ENCODE measurements around the gene EFHD2. TPM values are rescaled to one million over a fixed set of nuclear protein-coding genes. Genes with fewer than 3 reads are reported as not detected.

EFHD2 gene
- total RNA-seq, 1 experiment from 2014 or later = 48.5 TPM

DNA sequence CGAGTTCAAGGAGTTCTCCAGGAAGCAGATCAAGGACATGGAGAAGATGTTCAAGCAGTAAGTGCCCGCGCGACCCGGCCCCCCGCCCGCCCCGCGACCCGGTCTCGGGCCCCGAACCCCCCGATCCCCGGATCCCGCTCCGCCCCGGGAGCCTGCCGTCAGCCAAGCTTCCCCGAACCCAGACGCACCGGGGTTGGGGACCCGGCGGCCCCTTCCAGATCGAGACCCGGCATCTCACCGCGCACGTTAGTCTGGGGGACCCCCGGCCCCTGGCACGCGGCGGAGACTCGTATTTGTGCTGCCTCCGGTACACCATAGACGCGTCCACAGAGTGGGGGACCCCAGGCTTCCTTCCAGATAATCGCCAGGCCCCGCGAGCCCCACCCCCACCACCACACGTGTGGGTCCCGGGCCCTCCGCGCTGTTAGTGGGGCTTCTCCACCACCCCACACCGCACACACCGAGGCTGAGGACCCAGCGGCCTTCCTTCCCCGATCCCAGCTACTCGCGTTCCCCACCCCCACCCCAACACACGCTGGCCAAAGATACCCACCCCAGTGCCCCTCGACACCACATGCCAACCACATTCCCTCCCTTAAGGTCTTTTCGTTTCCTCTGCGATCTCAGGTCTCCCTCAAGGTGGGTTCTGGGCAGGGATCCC is 665 bp downstream of the EFHD2 start:
- H3K27me3 Mint-ChIP-seq (ENCODE audit: insufficient read depth, unreplicated experiment) = no peaks in the 10 kb centered on the region
- no peak for TF ChIP-seq CTCF (IDR thresholded peaks at IDR 0.05; ENCODE audit: unreplicated experiment)
- intact Hi-C loops (cut with micrococcal nuclease) = no loop called here
- POLR2A ChIA-PET = interaction anchor here (1.0 to 4.9 kb wide), 6 partner anchors 11 to 76 kb away, joined by 3 to 52 read pairs (median 4); no protein-coding TSS in a partner anchor
- peak overlapping the region; percentile 96 for H3K27ac Mint-ChIP-seq (ENCODE audit: low read depth, unreplicated experiment)
- H3K4me1 Mint-ChIP-seq (ENCODE audit: insufficient read depth, unreplicated experiment) = peaks cover 35% of the 10 kb centered on the region
- H3K9me3 Mint-ChIP-seq (ENCODE audit: unreplicated experiment) = no peaks in the 10 kb centered on the region
- DNase-seq (ENCODE audit: unreplicated experiment) = no peak
- H3K36me3 Mint-ChIP-seq (ENCODE audit: insufficient read depth, unreplicated experiment) = no peaks in the 10 kb centered on the region
- peak overlapping the region; percentile 88 for H3K4me3 Mint-ChIP-seq (ENCODE audit: unreplicated experiment)
- CTCF ChIA-PET = interaction anchor here (1.0 to 1.3 kb wide), 3 partner anchors 13 to 87 kb away, joined by 3 to 5 read pairs (median 4); no protein-coding TSS in a partner anchor
- BruUV-seq (replicated peaks) = no TSS peak

- no peaks in the 10 kb centered on the region for H3K36me3 Mint-ChIP-seq (ENCODE audit: insufficient read depth, unreplicated experiment)
- no peak for DNase-seq (ENCODE audit: unreplicated experiment)
- H3K4me1 Mint-ChIP-seq (ENCODE audit: insufficient read depth, unreplicated experiment) = peaks cover 37% of the 10 kb centered on the region
- intact Hi-C loops (cut with micrococcal nuclease) = no loop called here
- CTCF ChIA-PET = interaction anchor here (0.6 to 1.3 kb wide), 2 partner anchors 87 to 1650 kb away, joined by 3 read pairs; no protein-coding TSS in a partner anchor
- no peaks in the 10 kb centered on the region for H3K27me3 Mint-ChIP-seq (ENCODE audit: insufficient read depth, unreplicated experiment)
- peak overlapping the region; percentile 88 for H3K4me3 Mint-ChIP-seq (ENCODE audit: unreplicated experiment)
- BruUV-seq (replicated peaks) = no TSS peak
- H3K9me3 Mint-ChIP-seq (ENCODE audit: unreplicated experiment) = no peaks in the 10 kb centered on the region
- TF ChIP-seq CTCF (IDR thresholded peaks at IDR 0.05; ENCODE audit: unreplicated experiment) = no peak
- peak overlapping the region; percentile 96 for H3K27ac Mint-ChIP-seq (ENCODE audit: low read depth, unreplicated experiment)
- POLR2A ChIA-PET = interaction anchor here (1.1 to 4.9 kb wide), 5 partner anchors 11 to 88 kb away, joined by 3 to 52 read pairs (median 5); no protein-coding TSS in a partner anchor
Observed at GRCh38 chr1:15410884-15411245, 1.2 kb downstream of the EFHD2 start.

DNA sequence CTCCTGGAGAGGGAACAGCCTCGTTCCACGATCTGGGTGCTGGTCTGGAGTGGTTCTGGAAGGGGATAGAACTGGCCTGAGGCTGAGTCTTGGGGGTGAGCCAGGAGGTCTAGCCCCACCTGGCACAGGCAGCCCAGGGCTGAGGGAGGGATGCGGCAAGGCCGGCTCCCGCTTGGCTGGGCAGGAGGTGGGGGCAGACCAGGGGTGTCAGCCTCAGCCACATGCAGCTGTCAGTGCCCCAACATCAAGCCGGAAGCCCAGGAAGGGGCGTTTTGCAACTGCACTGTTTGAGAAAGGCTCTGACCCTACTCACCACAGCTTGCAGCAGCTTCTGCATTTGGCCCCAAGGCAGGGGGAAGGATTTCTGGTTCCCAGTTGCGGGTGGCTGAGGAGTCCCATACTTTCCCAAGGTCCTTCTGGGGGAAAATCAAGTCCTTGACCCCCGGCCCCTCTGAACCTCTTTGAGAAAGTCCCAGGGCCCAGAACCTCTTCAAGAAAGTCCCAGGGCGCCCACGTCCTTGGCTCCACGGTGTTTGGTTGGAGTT is 2.0 kb downstream of the EFHD2 start:
- Mint-ChIP-seq H3K36me3 (ENCODE audit: insufficient read depth, unreplicated experiment) (no peaks in the 10 kb centered on the region), H3K27me3 (ENCODE audit: insufficient read depth, unreplicated experiment) (no peaks in the 10 kb centered on the region), H3K9me3 (ENCODE audit: unreplicated experiment) (no peaks in the 10 kb centered on the region), H3K4me3 (ENCODE audit: unreplicated experiment) (peak overlapping the region; percentile 88), H3K4me1 (ENCODE audit: insufficient read depth, unreplicated experiment) (peaks cover 43% of the 10 kb centered on the region), H3K27ac (ENCODE audit: low read depth, unreplicated experiment) (peak overlapping the region; percentile 96)
- DNase-seq (ENCODE audit: unreplicated experiment) = peak; percentile 65
- CTCF ChIA-PET = interaction anchor here (1.3 kb wide), 1 partner anchor 88 kb away, joined by 3 read pairs; no protein-coding TSS in a partner anchor
- POLR2A ChIA-PET = interaction anchor here (0.6 to 4.9 kb wide), 5 partner anchors 12 to 259 kb away, joined by 3 to 52 read pairs (median 4); no protein-coding TSS in a partner anchor
- BruUV-seq (replicated peaks) = no TSS peak
- intact Hi-C loops (cut with micrococcal nuclease) = no loop called here
- TF ChIP-seq CTCF (IDR thresholded peaks at IDR 0.05; ENCODE audit: unreplicated experiment) = no peak

- intact Hi-C loops (cut with micrococcal nuclease) = no loop called here
Observed at GRCh38 chr1:15412175-15412800, 2.6 kb downstream of the EFHD2 start.

More at GRCh38 chr1:15412175-15412800, 2.6 kb downstream of the EFHD2 start:
- POLR2A ChIA-PET = interaction anchor here (0.6 to 4.9 kb wide), 4 partner anchors 13 to 115 kb away, joined by 3 to 52 read pairs (median 6); no protein-coding TSS in a partner anchor
- Mint-ChIP-seq H3K9me3 (ENCODE audit: unreplicated experiment) (no peaks in the 10 kb centered on the region), H3K4me1 (ENCODE audit: insufficient read depth, unreplicated experiment) (peaks cover 43% of the 10 kb centered on the region), H3K4me3 (ENCODE audit: unreplicated experiment) (peak overlapping the region; percentile 88), H3K27ac (ENCODE audit: low read depth, unreplicated experiment) (peak overlapping the region; percentile 96), H3K27me3 (ENCODE audit: insufficient read depth, unreplicated experiment) (no peaks in the 10 kb centered on the region), H3K36me3 (ENCODE audit: insufficient read depth, unreplicated experiment) (no peaks in the 10 kb centered on the region)
- TF ChIP-seq CTCF (IDR thresholded peaks at IDR 0.05; ENCODE audit: unreplicated experiment) = no peak
- BruUV-seq (replicated peaks) = TSS peak; percentile 7
- DNase-seq (ENCODE audit: unreplicated experiment) = no peak
- CTCF ChIA-PET = interaction anchor here (0.5 to 0.7 kb wide), 3 partner anchors 32 to 48 kb away, joined by 3 to 5 read pairs (median 3); no protein-coding TSS in a partner anchor

Data from MCF 10A (cell line).